Mononuclear cell (primary cell): ENCODE measurements around the gene STAP2. TPM values are rescaled to one million over a fixed set of nuclear protein-coding genes. Genes with fewer than 3 reads are reported as not detected.
A peak's percentile ranks its signal among the peaks of the same experiment; 100 is the strongest.
"Not testable (repeated sequence)": the region's sequence is repeated elsewhere in the genome, so short reads cannot be mapped to it uniquely, and the experiment has no call there.

Experiments used
- H3K27me3 ChIP-seq: 2 replicates; pipeline ENCODE4 v1.6.0; 2011; ENCODE audit warnings: low read length, control low read depth; ENCODE audit not compliant: insufficient read depth
- H3K4me1 ChIP-seq: 2 replicates; pipeline ENCODE4 v1.5.1; 2011; ENCODE audit warnings: mild to moderate bottlenecking, low read length, control low read depth; ENCODE audit not compliant: insufficient read depth
- H3K4me3 ChIP-seq: 2 replicates; pipeline ENCODE4 v1.5.1; 2011; ENCODE audit warnings: mild to moderate bottlenecking, low read length, moderate library complexity
- H3K9me3 ChIP-seq: 2 replicates; pipeline ENCODE4 v1.5.1; 2011; ENCODE audit warnings: low read depth, mild to moderate bottlenecking, control low read depth, low read length
- total RNA-seq: library from RNA; depleted of rRNA; stranded (reverse); fragments of >200 nt; gene quantifications from one replicate; pipeline ENCODE4 v1.2.3, GENCODE V29; 2012

STAP2 gene
- total RNA-seq, 1 donor, result 0.42 TPM

DNA sequence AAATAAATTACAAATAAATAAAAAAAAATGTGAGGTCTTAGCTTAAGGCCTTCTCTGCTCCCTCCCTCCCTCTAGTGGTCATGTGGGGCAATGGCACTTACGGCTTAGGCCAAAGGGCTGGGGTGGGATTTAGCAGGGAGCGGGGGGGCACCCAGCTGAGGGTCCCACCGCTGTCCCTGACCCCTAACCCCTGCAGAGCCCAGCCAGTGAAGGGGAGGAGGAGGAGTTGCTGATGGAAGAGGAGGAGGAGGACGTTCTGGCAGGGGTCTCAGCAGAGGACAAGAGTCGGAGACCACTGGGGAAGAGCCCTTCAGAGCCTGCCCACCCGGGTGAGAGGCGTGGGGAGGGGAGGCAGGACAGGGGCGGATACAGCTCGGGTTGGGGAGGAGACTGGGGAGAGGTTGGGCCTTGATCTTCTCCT is 14.1 kb upstream of the STAP2 start:
- Histone ChIP-seq H3K4me1 (no peaks in the 10 kb centered on the region), H3K9me3 (no peaks in the 10 kb centered on the region), H3K4me3 (no peak overlapping the region), H3K27me3 (no peaks in the 10 kb centered on the region)

DNA sequence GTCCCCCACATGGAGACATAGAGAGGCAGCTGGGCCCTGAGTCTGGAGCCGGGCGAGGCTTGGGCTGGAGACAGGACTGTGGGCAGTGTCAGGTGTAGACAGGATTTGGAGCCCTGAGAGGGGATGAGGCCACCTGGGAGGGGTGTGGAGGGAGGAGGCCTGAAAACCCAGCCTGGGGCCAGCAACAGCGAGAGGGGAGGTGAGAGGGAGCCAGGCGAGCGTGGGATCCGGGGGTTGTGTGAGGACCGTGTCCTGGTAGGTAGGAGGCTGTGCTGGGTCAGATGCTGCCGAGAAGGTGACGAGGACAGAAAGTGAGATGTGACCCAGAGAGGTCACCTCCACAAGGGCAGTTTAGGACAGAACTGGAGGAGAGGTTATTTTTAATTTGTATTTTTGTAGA is 12.1 kb upstream of the STAP2 start:
- H3K9me3 ChIP-seq, result no peaks in the 10 kb centered on the region
- no peaks in the 10 kb centered on the region for H3K27me3 ChIP-seq
- H3K4me3 ChIP-seq, result no peak overlapping the region
- H3K4me1 ChIP-seq, result no peaks in the 10 kb centered on the region

DNA sequence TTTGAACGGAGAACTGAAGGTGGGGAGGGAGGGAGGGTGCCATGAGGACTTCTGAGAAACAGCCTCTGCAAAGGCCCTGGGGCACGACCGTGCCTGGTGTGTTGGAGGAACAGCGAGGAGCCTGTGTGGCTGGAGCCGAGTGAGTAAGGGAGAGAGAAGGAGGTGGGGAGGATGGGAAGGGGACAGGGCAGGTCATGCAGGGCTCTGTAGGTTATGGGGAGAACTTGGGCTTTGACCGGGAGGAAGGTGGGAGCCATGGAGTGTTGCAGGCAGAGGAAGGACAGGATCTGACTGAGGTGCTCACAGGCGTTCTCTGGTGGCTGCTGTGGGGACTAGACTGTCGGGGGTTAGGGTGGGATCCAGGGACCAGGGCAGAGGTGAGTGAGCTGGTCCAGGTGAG is 11.5 kb upstream of the STAP2 start:
- H3K27me3 ChIP-seq, result no peaks in the 10 kb centered on the region
- H3K4me3 ChIP-seq, result no peak overlapping the region
- H3K4me1 ChIP-seq, result no peaks in the 10 kb centered on the region
- no peaks in the 10 kb centered on the region for H3K9me3 ChIP-seq

DNA sequence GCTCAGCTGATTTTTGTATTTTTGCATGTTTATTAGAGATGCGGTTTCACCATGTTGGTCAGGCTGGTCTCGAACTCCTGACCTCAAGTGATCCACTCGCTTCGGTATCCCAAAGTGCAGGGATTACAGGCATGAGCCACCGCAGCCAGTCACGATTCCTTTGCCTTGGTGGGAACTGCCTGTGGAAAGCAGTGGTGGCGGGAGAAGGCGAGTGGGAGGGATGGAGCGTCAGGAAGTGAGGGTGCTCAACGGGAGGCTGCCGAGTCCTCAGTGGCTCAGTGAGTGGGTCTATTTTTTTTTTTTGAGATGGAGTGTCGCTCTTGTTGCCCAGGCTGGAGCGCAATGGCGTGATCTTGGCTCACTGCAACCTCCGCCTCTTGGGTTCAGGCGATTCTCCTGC is 10.6 kb upstream of the STAP2 start:
- not testable (repeated sequence) for H3K27me3 ChIP-seq, H3K4me1 ChIP-seq, H3K4me3 ChIP-seq, H3K9me3 ChIP-seq

DNA sequence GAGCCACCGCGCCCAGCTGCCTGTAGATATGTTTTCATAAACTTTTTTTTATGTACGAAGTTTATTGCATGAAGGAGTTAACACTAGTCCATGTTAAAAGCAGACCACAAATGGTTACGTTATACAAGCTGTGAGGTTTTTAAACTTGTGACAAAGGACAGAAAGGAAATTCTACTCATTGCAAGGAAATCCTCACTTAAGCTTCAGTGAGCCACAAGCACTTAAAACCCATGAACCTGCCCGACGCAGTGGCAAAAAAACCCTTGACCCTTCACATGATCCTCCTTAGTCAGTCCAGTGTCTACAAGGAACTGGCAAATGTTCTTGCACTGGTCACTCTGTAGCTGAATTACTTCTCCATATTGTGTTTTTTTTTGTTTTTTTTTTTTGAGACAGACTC is 8.9 kb upstream of the STAP2 start:
- H3K9me3 ChIP-seq, result no peaks in the 10 kb centered on the region
- peaks cover 10% of the 10 kb centered on the region for H3K4me1 ChIP-seq
- H3K27me3 ChIP-seq, result no peaks in the 10 kb centered on the region
- no peak overlapping the region for H3K4me3 ChIP-seq

DNA sequence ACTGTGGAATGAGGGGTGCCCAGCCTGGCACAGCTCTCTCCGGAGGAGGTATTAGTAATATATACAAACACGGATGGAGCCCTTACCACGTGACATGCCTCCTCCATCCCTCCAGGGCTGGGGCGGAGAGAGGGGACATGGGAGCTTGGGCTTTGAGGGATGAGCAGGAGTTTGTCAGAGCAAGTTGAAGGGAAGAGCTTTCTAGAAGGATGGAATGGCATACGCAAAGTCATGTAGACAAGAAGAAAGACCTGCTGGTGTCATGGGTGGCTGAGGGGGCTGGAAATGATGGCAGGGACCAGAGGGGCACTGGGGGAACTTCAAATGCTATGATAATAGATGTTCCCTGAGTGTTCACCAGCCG is 7.4 kb upstream of the STAP2 start:
- Histone ChIP-seq H3K4me3 (no peak overlapping the region), H3K4me1 (peaks cover 17% of the 10 kb centered on the region), H3K9me3 (no peaks in the 10 kb centered on the region), H3K27me3 (no peaks in the 10 kb centered on the region)

DNA sequence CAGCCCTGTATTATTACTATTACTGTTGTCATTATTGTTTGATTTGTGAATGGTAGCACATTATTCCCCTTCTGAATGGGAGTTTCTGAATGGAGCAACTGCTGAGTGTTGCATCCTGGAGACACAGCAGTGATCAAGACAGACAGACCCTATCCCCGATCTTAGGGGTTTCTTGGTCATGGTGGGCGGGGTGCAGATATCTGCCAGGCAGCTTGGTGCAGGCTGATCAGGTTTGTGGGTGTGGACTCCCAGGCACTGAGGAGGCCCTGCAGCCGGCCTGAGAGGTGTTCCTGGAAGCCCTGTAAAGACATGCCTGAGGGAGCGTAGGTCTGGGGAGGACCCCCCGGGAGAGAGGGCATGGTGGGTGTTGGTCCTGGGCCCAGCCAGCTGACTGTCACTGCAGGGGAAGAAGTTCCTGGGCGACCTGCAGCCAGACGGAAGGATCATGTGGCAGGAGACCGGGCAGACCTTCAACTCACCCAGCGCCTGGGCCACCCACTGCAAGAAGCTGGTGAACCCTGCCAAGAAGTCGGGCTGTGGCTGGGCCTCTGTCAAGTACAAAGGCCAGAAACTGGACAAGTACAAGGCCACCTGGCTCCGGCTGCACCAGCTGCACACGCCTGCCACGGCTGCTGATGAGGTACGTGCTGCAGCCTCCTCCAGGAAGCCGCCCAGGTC is 6.9 kb upstream of the STAP2 start:
- peaks cover 17% of the 10 kb centered on the region for H3K4me1 ChIP-seq
- H3K9me3 ChIP-seq, result no peaks in the 10 kb centered on the region
- H3K27me3 ChIP-seq, result no peaks in the 10 kb centered on the region
- no peak overlapping the region for H3K4me3 ChIP-seq

DNA sequence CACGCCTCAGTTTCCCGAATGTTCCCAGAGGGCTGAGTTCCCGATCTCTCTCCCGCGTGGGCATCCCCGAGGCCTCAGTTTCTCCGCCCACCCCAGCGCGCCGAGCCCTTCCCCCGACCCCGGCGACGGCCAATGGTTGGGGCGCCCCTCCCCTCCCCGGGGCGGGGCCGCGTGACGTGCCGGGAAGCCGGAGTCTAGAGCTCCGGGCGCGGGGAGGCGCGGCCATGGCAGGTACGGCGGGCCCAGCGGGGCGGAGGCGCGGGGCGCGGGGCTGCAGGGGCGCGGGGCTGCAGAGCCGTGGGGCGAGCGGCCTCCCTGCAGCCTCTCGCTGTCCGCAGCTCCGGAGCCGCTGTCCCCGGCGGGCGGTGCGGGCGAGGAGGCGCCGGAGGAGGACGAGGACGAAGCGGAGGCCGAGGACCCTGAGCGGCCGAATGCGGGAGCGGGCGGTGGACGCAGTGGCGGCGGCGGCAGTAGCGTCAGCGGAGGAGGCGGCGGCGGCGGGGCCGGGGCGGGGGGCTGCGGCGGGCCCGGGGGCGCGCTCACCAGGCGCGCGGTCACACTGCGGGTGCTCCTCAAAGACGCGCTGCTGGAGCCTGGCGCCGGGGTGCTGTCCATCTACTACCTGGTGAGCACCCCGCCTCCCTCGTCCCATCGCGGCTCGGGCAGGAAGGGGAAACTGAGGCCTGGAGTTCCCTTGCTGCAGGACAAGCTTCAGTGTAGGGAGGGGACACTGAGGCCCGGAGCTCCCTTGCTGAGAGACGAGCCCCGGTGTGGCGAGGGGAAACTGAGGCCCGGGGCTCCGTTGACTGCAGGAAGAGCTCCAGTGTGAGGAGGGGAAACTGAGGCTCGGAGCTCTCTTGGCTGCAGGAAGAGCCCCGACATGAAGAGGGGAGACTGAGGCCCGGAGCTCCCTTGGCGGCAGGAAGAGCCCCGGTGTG is 5.0 kb upstream of the STAP2 start, which contains the start of gene MPND:
Gene MPND, plus strand, starts transcription at position 193 of the 938 bp plus-strand sequence. Its CDS starts 32 bp downstream, at position 225.
- no peaks in the 10 kb centered on the region for H3K27me3 ChIP-seq
- H3K9me3 ChIP-seq, result no peaks in the 10 kb centered on the region
- H3K4me3 ChIP-seq, result peak within 1 kb of the TSS; percentile 73
- peaks cover 23% of the 10 kb centered on the region for H3K4me1 ChIP-seq

DNA sequence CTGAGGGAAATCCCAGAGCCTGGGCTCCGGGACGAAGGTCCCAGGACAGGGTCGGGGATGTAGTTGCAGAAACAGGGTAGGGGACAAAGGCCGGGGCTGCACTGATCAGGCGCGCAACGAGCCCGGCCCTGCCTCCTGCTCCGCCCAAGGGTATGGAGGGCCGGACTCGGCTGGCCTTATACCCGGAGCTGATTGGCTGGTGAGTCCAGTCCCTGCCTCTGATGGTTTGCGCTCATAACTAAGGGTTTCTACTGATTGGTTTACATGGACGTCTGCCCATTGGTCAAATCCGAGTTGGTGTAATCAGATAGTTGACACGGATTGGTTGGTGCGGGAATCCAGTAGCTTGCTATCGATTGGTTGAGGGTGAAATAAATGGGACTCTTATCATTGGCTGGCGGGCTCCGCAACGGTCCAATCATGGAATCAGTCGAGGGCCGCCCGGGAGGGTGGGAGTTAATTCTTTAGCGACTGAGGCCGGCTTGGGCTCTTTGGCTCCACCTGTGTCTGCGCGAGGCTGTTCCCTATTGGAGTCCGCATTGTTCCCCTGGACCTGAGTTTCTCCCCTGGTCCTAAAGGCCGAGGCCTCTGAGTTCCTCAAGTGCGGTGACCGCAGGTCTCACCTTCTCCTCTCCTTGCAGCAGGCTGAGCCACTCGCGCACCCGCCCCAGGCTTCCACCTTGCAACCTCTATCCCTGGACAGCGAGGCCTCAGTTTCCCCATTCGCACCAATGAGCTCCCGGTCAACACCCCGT is 4.2 kb upstream of the STAP2 start:
- Histone ChIP-seq H3K4me3 (peak overlapping the region; percentile 73), H3K9me3 (no peaks in the 10 kb centered on the region), H3K4me1 (peaks cover 30% of the 10 kb centered on the region), H3K27me3 (no peaks in the 10 kb centered on the region)

DNA sequence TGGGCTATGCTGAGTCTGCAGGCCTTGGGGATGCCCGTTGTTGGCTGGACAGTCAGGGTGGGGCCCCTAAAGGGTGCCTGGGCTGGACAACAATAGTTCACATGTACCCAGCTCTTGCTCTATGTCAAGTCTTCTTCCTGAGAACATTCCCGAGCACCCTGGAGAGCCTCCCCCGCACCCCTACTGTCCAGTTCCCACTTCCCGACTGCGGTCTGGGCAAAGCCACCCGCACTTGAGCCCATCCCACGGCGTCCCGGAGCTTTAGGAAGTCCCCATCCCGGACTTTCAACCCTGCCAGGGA is 3.6 kb upstream of the STAP2 start:
- peak overlapping the region; percentile 73 for H3K4me3 ChIP-seq
- no peaks in the 10 kb centered on the region for H3K9me3 ChIP-seq

DNA sequence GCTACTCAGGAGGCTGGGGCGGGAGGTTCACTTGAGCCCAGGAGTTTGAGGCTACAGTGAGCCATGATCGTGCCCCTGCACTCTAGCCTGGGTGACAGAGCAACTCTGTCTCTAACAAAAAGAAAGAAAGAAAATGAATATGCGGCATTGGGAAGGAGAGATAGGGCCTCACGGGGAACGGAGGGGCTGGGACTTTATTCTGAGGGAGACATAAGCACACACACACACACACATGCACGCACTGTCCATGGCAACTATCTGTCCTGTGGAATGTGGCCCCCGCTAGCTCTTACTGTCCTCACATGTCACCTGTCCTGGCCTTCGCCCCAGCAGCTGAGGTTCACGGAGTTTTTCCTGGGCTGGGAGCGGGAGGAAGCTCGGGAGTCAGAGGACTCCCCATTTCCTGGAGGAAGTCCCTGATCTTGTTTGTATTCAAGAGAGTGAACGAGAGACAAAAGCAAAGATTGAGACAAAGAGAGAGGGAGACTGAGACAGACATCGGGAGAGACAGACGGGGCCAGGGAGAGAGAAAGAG is 654 bp downstream of the STAP2 start:
- Histone ChIP-seq H3K4me3 (peak overlapping the region; percentile 26), H3K9me3 (no peaks in the 10 kb centered on the region), H3K27me3 (no peaks in the 10 kb centered on the region), H3K4me1 (peaks cover 21% of the 10 kb centered on the region)

More for the DNA sequence above, 3.6 kb upstream of the STAP2 start:
- H3K27me3 ChIP-seq, result no peaks in the 10 kb centered on the region
- peaks cover 31% of the 10 kb centered on the region for H3K4me1 ChIP-seq

DNA sequence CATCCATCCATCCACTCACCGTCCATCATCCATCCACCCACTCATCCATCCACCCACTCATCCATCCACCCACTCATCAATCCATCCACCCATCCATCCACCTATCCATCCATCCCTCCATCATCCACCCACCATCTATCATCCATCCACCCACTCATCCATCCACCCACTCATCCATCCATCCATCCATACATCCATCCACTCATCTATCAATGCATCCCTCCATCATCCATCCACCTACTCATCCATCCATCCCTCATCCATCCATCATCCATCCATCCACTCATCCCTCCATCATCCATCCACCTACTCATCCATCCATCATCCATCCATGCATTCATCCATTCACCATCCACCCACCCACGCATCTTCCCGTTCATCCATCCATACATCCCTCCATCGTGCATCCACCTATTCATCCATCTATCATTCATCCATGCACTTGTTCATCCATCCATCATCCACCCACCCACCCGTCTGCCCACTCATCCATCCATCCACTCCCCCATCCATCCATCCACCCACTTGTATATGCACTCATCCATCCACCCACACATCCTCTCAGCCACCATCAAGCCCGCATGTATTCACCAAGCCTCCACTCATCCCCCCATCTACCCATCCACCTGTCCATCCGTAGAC is 3.6 kb downstream of the STAP2 start:
- no peak overlapping the region for H3K4me3 ChIP-seq
- H3K9me3 ChIP-seq, result no peaks in the 10 kb centered on the region
- H3K4me1 ChIP-seq, result peaks cover 14% of the 10 kb centered on the region
- H3K27me3 ChIP-seq, result no peaks in the 10 kb centered on the region

DNA sequence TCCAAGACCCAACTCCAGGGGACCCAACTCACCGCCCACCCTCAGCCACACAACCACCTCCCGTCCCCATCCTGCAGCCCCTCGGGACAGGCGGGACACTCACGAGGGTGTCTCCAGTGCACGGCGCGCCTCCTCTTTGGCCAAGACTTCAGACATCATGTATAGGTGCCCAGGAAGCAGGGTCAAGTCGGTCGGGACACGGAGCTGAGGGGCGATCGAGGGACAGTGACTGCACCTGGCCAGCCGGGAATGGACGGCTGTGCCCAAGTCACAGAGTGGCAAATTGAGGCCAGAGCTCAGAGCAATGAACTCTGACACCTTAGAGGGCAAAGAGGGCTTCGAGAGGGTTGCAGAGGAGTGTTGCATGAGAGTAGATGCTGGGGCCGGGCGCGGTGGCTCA is 8.8 kb downstream of the STAP2 start:
- H3K9me3 ChIP-seq, result no peaks in the 10 kb centered on the region
- peaks cover 23% of the 10 kb centered on the region for H3K4me1 ChIP-seq
- no peak overlapping the region for H3K4me3 ChIP-seq
- peaks cover 6% of the 10 kb centered on the region for H3K27me3 ChIP-seq

DNA sequence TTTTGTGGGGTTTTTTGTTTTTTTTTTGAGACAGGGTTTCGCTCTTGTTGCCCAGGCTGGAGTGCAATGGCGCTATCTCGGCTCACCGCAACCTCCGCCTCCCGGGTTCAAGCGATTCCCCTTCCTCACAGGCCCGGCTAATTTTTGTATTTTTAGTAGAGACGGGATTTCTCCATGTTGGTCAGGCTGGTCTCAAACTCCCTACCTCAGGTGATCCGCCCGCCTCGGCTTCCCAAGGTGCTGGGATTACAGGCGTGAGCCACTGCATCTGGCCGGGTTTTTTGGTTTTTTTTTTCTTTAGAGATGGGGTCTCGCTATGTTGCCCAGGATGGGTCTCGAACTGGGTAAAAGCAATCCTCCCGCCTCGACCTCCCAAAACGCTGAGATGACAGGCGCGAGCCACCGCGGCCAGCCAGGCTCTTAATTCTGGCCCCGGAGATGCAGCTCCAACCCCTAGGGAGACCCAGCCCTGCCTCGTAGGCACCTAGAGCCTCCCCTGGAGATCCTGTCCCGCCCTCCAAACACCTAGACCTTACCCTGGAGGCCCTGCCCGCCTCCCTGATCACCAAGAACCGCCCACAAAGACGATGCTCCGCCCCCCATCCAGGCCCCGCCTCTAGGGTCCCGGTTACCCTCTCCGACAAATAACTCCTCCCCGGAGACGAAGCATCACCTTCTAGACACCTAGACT is 9.5 kb downstream of the STAP2 start:
- H3K4me1 ChIP-seq, result peaks cover 23% of the 10 kb centered on the region
- peak overlapping the region; percentile 29 for H3K4me3 ChIP-seq

More for the DNA sequence above, 9.5 kb downstream of the STAP2 start:
- not testable (repeated sequence) for H3K27me3 ChIP-seq, H3K9me3 ChIP-seq
